Measurements from ENCODE around the gene SEMA3D.

The SEMA3D gene

DNA sequence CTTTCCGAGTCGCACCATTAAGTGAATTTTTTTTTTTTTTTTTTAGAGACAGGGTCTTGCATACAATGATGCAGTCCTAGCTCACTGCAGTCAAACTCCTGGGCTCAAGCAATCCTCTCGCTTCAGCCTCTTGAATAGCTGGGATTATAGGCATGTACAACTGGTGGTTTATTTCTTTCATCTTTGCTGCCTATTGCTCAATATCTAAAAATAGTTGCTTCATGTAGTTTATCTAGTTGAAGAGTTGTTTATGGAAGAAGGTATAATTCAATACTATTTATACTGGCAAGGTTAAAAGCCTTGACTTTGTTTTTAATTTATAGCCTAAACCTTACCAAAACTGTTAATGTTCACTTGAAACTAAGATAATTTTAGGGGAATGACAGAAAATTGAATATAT, 66.9 kb downstream of the SEMA3D start:
- no peak for DNase-seq (ENCODE audit: low read depth in 2 of 2)
- TF ChIP-seq, protein P1, sequence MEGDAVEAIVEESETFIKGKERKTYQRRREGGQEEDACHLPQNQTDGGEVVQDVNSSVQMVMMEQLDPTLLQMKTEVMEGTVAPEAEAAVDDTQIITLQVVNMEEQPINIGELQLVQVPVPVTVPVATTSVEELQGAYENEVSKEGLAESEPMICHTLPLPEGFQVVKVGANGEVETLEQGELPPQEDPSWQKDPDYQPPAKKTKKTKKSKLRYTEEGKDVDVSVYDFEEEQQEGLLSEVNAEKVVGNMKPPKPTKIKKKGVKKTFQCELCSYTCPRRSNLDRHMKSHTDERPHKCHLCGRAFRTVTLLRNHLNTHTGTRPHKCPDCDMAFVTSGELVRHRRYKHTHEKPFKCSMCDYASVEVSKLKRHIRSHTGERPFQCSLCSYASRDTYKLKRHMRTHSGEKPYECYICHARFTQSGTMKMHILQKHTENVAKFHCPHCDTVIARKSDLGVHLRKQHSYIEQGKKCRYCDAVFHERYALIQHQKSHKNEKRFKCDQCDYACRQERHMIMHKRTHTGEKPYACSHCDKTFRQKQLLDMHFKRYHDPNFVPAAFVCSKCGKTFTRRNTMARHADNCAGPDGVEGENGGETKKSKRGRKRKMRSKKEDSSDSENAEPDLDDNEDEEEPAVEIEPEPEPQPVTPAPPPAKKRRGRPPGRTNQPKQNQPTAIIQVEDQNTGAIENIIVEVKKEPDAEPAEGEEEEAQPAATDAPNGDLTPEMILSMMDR (IDR thresholded peaks at IDR 0.05; ENCODE audit: low read depth, low read length) = no peak

DNA sequence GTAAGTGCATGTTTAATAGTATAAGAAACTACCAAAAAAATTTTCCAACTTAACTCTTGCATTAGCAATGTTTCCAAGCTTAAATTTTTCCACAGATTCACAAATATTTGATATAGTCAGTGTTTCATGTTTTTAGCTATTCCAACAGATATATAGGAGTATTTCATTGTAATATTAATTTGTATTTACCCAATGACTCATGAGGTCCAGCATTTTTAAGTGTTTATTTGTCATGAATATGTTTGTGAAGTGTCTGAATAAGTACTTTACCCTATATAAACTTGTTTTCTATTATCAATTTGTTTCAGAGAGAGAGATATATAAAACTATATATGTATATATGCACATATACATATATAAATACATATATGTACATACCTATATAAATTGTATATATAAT, 71.0 kb downstream of the SEMA3D start:
- H3K4me3 ChIP-seq (replicated peaks in 1 of 2; ENCODE audit: low read depth in 2 of 2, low read length in 2 of 2) = no peak overlapping the region
- TF ChIP-seq, protein P1 (IDR thresholded peaks at IDR 0.05; ENCODE audit: low read depth, low read length) = no peak
- DNase-seq (ENCODE audit: low read depth in 2 of 2) = no peak

More for the DNA sequence above, 66.9 kb downstream of the SEMA3D start:
- H3K4me3 ChIP-seq (replicated peaks in 1 of 2; ENCODE audit: low read depth in 2 of 2, low read length in 2 of 2) = no peak overlapping the region

DNA sequence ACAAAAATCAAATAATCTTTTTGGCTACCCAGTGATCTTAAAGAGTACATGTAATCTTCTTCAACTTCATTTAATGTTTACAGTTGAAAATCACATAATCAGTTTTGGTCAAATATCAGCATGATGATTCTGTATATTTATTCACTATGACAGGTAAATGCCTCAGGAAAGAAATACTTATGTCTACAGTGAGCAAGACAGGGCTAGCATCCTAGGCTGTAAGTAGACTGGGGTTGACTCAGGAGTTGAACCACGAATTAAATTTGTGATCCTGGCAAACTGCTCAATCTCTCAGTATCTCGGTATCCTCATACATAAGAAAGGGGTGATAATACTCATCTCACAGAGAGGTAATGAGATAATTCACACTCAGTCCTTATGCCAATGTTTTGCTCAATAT, 71.8 kb downstream of the SEMA3D start:
- TF ChIP-seq, protein P1 (IDR thresholded peaks at IDR 0.05; ENCODE audit: low read depth, low read length) = no peak
- DNase-seq (ENCODE audit: low read depth in 2 of 2) = no peak

DNA sequence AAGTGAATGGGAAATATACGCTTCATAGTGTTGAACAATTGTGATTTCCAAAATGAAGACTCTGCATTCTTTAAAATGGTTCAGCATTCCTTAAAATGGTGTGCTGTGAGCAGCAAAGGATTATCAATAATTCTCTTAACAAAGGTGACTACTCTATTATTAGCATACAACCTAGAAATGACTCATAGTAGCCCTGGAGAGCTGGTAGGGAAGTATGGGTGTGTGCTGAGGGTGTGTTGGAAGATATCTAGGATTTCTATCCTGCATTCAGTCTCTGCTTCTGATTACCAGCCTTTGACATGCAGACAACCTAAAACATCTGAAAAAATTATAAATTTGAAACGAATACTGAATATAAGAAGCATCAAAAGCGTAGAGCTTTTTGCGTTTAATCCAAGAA, 72.5 kb downstream of the SEMA3D start:
- H3K4me3 ChIP-seq (replicated peaks in 1 of 2; ENCODE audit: low read depth in 2 of 2, low read length in 2 of 2) = no peak overlapping the region
- DNase-seq (ENCODE audit: low read depth in 2 of 2) = no peak
- TF ChIP-seq, protein P1 (IDR thresholded peaks at IDR 0.05; ENCODE audit: low read depth, low read length) = no peak

More for the DNA sequence above, 71.8 kb downstream of the SEMA3D start:
- no peak overlapping the region for H3K4me3 ChIP-seq (replicated peaks in 1 of 2; ENCODE audit: low read depth in 2 of 2, low read length in 2 of 2)

DNA sequence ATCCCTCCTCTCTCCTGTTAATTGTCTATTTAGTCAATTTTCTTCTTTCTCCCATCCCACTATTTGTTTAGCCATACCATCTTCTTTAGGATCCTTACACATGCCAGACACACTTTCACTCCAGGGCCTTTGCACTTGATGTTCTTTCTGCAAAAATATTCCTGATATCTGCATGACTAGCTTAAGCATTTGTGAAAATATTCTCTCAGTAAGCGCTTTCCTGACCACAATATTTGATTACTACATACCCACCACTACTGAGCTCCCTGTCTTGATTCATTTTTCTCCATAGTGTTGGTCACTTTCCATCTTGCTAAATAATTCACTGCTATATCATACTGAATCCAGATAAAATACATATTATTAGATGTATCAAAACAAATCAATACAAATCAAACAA, 75.1 kb downstream of the SEMA3D start:
- TF ChIP-seq, protein P1 (IDR thresholded peaks at IDR 0.05; ENCODE audit: low read depth, low read length) = no peak
- peak; percentile 29 to 54 for DNase-seq (ENCODE audit: low read depth in 2 of 2)

DNA sequence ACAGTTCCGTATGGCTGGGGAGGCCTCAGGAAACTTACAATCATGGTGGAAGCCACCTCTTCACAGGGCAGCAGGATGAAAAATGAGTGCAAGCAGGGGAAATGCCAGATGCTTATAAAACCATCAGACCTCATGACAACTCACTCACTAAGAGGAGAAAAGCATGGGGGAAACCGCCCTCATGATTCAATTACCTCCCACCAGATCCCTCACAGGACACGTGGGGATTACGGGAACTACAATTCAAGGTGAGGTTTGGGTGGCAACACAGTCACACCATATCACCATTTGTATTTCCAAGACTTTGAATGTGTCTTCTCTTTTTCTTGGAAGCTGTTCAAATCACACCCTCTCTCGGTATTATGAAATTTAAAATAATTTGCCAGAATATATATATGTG, 80.1 kb downstream of the SEMA3D start:
- H3K4me3 ChIP-seq (replicated peaks in 1 of 2; ENCODE audit: low read depth in 2 of 2, low read length in 2 of 2) = no peak overlapping the region
- no peak for DNase-seq (ENCODE audit: low read depth in 2 of 2)
- TF ChIP-seq, protein P1 (IDR thresholded peaks at IDR 0.05; ENCODE audit: low read depth, low read length) = no peak

More for the DNA sequence above, 75.1 kb downstream of the SEMA3D start:
- no peak overlapping the region for H3K4me3 ChIP-seq (replicated peaks in 1 of 2; ENCODE audit: low read depth in 2 of 2, low read length in 2 of 2)
